ENCODE results near the gene AGAP1. TPM values are rescaled to one million over a fixed set of nuclear protein-coding genes. Genes with fewer than 3 reads are reported as not detected.

The AGAP1 gene
- total RNA-seq, 1 donor from 2014 or later, result 9.0 TPM

- no peak for DNase-seq
Observed at GRCh38 chr2:235854276-235854675, 360.4 kb downstream of the AGAP1 start.

GRCh38 chr2:235855011-235855410, 361.2 kb downstream of the AGAP1 start:
- no peak for DNase-seq

- no peak for DNase-seq
Observed at GRCh38 chr2:235856151-235856854, 362.5 kb downstream of the AGAP1 start.

DNA sequence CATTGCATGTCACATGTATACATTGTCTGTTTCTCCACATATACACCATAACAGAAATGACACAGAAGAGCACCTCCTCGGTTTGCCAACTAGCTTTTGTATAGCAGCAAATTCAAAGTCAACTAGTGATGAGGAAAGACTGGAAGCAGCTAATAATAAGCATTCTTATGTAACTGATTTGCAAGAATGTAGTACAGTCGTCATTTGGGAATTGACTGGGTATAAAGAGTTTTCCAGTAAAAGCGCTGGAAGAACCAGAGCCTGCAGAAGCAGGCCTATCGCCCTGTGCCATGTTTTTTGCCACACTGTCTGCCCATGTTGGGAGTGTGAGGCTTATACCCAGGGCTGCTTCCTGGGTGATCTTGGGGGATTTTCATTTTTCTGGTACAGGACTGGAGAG, 363.8 kb downstream of the AGAP1 start:
- DNase-seq, result no peak

- DNase-seq, result no peak
Observed at GRCh38 chr2:235858881-235859280, 365.0 kb downstream of the AGAP1 start.

DNA sequence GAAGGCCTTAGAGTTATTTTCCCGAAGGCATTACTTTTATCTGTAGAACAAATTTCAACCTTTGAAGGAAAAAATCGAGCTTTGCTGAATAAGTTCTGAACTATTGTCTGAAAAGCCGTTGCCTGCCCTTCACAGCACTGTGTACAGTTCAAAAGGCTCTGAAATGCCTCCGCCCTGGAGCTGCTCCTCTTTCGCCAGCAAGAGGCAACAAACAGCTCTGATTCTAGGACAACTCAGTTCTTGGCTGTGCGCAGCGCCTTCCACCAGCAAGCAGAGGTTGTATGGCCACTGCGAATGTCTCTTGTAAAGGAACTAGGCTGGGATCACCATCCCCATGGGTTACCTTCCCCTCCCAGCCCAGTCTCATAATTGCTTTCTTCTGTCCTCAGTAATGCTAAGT, 365.8 kb downstream of the AGAP1 start:
- DNase-seq, result peak; percentile 64

DNA sequence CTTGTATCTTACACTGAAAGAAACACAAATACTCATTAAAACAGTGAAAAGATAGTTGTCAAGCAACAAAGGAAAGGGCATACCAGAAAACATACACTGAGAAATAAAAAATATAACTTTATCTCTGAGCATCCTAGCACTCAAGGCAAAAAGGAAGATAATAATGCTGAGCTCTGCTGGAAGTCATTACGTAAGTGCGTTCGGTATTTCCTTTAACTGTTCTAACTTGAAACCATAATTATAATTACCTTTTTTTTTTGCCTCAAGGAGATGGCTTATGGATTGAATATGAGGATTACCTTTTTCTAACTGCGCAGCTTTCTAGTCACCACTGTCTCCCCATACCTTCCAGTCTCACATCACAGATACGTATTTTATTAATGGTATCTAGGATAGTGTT, 366.3 kb downstream of the AGAP1 start:
- peak; percentile 69 for DNase-seq

GRCh38 chr2:235860871-235861270, 367.0 kb downstream of the AGAP1 start:
- peak; percentile 45 for DNase-seq

GRCh38 chr2:235861383-235861782, 367.5 kb downstream of the AGAP1 start:
- DNase-seq, result no peak

DNA sequence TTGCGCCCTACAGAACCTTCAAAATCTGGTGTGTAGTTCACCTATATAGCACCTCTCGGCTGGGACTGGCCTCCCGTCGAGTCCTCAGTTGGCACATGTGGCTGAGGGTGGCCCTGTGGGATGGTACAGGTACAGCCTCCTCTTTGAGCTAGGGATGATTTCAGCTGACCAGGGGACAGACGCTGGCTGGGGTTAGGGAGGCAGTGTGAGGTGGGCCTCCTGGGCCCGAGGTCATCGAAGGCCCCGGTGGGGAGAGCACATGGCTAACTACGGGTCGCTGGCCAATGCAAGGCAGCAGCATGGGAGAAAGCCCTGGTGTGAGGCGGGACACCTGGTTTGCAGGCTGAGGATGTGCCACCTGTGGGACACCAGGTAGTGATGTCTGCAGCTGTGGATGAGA, 369.6 kb downstream of the AGAP1 start:
- no peak for DNase-seq

GRCh38 chr2:235864302-235864701, 370.5 kb downstream of the AGAP1 start:
- no peak for DNase-seq

DNA sequence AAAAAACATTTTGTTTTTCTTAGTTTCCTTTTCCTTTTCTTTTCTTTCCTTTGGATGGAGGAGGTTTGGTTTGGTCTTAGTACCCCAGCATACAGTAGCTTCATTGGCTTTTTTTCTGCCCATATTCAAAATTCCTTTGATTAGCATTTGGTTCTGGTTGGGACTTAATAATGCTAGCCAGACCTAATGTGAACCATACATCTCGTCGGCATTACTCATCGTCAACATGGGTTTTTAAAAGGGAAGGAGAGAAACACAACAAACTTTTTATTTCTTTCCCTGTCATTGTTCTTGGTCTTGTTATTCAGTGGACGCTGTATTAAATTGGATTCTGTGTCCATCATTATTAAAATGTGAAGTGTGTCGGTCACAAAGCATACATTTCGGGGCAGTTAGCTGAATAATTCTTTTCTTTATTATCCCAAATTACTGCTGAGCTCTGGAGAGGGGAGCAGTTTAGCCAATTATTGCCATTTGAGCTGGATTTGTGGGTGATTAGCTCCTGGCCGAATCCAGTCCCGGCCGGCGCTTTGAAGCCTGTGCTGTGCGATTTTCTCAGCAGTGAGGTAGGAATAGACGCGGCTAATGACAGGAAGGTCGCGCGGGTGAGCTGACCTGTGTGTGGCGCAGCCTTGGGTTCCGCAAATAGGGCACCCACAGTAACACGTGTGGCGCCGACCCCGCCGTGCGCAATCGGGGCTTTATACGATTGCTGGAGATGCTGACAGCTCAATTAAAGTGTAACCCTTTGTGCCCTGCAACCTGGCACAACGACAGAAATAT, 371.1 kb downstream of the AGAP1 start:
- DNase-seq, result peak; percentile 40

DNA sequence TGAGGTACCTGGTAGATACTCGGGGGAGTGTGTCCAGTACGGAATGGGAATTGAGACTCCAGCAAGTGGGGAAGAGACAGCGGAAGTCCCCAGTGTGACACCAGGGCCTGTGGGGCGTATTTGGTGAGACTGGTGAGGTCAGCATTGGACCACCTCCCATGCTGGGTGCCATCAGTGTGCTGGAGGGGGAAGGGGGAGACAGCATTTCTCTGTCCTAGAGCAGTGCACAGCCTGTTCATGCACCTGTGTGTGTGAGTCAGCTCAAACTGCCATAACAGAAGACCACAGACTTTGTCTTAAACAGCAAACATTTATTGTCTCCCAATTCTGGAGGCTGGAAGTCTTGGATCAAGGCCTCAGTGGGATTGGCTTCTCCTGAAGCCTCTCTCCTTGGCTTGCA, 372.5 kb downstream of the AGAP1 start:
- no peak for DNase-seq

- no peak for DNase-seq
Observed at GRCh38 chr2:235868224-235868623, 374.4 kb downstream of the AGAP1 start.

GRCh38 chr2:235868645-235869044, 374.8 kb downstream of the AGAP1 start:
- DNase-seq, result no peak

GRCh38 chr2:235870515-235870914, 376.7 kb downstream of the AGAP1 start:
- no peak for DNase-seq

- DNase-seq, result no peak
Observed at GRCh38 chr2:235876099-235876679, 382.3 kb downstream of the AGAP1 start.

DNA sequence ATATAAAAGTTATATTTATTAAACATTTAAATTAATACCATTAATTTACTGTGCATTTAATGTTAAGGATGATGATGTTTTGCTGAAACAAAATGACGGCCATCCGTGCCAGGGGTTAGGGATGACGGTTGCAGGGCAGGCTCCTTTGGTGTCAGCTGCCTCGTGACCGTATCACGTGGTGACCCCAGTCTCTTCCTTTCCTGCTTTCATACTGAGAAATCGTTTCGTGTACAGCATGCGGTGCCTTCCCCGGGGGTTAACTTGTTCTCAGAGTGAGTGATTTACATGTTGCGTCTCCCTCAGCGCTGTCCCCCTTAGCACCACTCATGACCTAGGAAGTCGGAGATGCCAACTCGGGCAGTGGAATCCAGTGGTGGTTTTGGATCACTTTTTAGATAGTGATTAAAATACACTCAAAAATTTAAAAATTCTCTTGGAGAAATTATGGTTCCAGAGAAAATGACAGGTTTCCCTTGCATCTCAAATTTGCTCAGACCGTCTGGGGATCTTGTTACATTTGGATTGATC, 383.5 kb downstream of the AGAP1 start:
- DNase-seq, result no peak

- no peak for DNase-seq
Observed at GRCh38 chr2:235879116-235879515, 385.3 kb downstream of the AGAP1 start.

DNA sequence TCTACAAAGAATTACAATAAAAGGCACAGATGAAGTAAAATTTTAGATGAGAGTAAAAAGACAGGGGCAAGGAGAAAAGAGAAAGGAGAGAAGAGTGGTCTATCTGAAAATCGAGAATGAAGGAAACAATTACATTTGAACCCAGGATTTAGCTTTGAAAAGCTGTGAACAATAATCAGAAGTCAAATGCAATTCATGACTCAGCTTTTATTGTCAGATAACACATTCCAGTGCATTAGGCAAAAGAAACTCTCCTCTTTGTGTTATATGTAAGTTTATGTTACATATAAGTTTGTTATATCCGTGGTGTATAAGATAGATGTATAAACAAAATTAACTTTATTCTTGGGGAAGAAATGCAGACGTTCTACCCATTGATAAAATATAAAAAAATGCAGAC, 389.8 kb downstream of the AGAP1 start:
- DNase-seq, result no peak

GRCh38 chr2:235889302-235889630, 395.4 kb downstream of the AGAP1 start:
- DNase-seq, result no peak

- DNase-seq, result no peak
Observed at GRCh38 chr2:235893129-235893698, 399.4 kb downstream of the AGAP1 start.

DNA sequence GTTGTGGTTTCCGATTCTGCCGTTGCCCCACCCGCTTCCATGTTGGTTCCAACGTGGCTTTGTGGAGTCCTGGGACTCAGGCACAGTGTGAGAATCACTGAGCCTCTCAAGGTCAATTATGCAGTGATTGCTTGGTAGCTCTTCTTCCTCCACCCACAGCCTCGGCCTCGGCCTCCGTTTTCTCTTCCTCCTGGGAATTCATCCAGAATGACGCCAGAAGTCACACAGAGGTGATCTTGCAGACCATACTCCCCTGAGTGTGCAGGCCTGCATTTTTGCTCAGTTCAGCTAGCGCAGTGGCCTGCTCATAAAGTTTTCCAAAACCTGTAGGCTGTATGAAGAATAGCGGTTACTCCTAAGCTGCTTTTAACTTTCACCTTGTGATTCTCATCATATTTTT, 401.0 kb downstream of the AGAP1 start:
- DNase-seq, result no peak
